22Rv1 (cell line): ENCODE measurements around the gene LRRK1.

ENCODE experiments used
- H3K27ac ChIP-seq: fragments of 450-650 bp; 2 replicates; pipeline ENCODE4 v1.5.1; 2017
- ZFX ChIP-seq: fragments of 450-650 bp; IDR thresholded peaks from 2 replicates; pipeline ENCODE4 v1.6.1; 2017; ENCODE audit warnings: antibody characterized with exemption, borderline replicate concordance
- TF ChIP-seq, protein P1 (sequence below): fragments of 450-650 bp; IDR thresholded peaks from 2 replicates; pipeline ENCODE4 v1.5.1; 2017; ENCODE audit warnings: mild to moderate bottlenecking

The LRRK1 gene

DNA sequence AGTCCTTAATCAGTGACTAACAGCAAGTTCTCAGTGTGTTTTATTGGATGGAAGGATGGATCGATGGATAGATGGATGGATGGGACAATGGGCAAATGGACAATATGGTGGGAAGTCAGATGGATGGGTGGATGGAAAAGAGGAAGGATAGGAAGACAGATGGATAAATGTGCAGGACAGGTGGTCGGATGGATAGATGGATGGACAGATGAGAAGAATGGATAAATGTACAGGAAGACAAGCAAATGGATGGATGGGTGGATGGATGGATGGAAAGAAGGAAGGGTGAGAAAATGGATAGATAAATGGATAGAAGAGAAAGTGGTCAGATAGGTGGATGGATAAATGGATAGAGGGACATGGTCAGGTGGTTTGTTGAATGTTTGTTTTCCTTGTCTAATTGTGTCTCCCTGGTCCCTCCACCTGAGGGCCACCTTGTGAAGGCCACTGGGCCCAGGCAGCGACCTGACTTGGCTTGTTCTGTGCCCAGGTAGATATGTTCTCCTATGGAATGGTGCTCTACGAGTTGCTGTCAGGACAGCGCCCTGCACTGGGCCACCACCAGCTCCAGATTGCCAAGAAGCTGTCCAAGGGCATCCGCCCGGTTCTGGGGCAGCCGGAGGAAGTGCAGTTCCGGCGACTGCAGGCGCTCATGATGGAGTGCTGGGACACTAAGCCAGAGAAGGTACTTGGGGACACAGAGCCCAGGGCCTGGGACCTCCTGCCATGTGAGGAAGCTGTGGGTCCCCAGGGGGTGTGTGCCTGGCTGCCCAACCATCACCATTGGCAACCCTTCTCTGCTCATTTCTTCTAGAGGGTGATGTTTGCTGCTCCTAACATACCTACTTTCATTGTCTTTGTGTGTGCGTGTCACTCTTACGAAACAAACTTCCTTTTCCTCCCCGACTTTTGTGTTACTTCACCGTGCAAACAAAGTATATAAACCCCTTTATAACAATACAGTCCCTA, 137.5 kb downstream of the LRRK1 start:
- H3K27ac ChIP-seq, result no peak overlapping the region
- no peak for TF ChIP-seq ZFX
- TF ChIP-seq, protein P1, sequence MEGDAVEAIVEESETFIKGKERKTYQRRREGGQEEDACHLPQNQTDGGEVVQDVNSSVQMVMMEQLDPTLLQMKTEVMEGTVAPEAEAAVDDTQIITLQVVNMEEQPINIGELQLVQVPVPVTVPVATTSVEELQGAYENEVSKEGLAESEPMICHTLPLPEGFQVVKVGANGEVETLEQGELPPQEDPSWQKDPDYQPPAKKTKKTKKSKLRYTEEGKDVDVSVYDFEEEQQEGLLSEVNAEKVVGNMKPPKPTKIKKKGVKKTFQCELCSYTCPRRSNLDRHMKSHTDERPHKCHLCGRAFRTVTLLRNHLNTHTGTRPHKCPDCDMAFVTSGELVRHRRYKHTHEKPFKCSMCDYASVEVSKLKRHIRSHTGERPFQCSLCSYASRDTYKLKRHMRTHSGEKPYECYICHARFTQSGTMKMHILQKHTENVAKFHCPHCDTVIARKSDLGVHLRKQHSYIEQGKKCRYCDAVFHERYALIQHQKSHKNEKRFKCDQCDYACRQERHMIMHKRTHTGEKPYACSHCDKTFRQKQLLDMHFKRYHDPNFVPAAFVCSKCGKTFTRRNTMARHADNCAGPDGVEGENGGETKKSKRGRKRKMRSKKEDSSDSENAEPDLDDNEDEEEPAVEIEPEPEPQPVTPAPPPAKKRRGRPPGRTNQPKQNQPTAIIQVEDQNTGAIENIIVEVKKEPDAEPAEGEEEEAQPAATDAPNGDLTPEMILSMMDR, result no peak

DNA sequence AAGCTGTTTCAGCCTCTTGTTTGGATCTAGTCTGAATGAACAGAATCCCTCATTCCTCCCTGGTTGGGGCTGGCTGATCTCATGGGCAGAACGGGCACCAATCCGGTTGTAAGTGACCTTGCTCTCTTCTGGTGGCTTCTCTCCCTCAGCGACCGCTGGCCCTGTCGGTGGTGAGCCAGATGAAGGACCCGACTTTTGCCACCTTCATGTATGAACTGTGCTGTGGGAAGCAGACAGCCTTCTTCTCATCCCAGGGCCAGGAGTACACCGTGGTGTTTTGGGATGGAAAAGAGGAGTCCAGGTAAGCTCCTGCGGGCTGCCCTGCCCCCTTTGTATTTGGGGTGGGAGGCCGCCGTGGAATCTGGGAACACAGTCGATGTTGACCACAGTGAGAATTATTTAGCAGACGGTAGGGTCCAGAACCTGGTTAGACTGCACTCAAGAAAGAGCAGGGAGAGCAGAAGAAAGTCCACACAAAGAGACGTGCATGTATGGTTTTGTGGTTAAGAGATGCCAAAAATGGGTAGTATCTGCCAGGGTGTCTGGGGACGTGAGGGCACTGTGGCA, 138.8 kb downstream of the LRRK1 start:
- no peak for TF ChIP-seq ZFX
- TF ChIP-seq, protein P1, result no peak
- H3K27ac ChIP-seq, result no peak overlapping the region

DNA sequence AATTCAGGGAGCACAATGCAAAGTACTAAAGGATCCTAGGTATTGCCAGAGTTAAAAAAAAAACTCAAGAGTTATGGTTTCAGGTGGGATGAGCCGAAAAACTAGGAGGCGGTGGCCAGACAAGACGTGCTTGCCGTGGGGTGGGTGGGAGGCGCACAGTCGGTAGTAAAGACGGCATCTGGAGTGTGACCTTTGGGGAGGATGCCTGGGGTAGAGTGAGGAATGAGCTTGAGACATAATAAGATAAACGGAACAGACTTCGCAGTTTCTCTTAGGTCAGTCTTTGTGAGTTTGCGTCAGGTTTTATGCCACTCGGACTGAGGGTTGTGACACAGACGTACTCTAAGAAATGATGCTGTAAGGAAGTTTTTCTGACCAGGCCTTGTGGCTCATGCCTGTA, 139.6 kb downstream of the LRRK1 start:
- no peak for TF ChIP-seq ZFX
- TF ChIP-seq, protein P1, result no peak
- H3K27ac ChIP-seq, result no peak overlapping the region

DNA sequence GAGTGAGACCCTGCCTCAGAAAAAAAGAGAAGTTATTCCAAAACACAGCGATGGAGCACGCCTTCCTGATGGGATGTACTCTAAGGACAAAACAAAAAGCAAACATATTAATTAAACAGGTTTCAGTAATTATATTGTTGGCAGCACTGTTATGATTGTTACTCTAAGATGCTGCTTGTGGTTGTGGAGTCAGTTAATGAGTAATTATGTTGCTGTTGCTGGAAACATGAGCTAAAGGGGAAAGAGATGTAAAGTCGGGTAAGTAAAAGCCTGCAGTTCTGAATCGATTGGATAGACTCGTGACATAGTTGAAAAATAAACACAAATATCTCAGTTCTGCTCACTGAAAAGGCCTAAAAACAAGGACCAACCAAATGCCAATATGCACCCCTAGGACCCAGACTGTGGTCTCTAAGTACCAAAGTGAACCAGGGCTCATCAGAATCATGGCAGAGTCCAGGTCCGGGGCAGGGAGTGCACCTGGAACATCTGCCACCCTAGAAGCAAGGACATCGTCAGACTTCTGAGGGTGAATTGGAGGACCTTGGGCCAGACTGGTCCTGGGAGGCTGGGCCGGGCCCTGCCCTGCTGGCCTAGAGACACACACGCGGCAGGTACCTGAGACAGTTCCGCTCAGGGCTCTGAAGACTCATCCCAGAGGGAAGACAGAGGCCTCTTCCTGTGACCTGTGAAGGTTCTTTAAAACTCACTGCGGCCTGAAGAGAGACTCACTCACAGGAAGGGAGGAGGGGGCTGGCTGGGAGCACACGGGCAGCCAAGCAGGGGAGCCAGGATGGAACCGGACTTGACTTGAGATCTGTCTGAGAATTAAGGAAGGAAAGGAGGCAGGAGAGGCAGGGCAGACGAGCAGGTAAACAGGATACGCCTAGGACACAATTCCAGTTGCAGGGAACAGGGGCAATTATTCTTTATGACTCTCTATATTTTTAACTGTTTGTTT, 140.5 kb downstream of the LRRK1 start:
- no peak for TF ChIP-seq ZFX
- TF ChIP-seq, protein P1, result no peak
- no peak overlapping the region for H3K27ac ChIP-seq

DNA sequence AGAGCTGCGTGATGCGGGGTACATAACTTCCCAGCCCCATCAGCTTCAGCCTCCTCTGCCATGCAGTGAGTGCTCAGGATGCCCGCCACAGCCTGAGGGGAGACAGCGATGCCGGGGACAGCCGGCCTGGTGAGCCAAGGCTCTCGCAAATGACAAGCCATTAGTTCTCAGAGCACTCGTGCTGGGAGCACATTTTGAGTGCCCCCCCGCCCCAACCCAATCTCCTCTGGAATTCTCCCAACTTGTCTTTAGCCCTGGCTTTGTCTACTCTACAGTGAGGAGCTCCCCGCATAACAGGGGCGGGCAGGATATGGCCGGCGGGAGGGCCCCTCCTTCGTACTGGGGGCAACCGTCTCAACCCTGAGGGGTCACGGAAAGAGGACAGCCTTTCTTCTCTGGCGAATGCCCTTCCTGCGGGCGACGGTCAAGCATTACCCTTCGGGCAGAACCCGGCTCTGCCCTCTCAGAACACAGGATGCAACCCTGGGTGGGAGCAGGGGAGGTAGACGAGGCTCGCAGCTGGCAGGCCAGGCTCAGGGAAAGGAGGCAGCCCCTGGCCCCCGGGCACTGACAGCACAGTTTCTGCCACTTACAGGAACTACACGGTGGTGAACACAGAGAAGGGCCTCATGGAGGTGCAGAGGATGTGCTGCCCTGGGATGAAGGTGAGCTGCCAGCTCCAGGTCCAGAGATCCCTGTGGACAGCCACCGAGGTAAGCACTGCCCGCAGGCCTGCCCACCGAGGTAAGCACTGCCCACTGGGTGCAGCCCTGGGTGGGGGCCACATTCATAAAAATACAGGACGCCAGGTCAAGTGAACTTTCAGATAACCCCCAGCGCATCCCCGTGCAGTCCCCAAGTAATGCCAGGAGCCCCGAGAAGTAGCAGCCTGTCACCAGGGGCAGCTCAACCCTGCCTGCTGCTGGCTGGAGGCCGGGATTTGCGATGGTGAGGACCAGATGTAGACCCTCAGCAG, 141.7 kb downstream of the LRRK1 start:
- TF ChIP-seq ZFX, result no peak
- TF ChIP-seq, protein P1, result no peak
- no peak overlapping the region for H3K27ac ChIP-seq

DNA sequence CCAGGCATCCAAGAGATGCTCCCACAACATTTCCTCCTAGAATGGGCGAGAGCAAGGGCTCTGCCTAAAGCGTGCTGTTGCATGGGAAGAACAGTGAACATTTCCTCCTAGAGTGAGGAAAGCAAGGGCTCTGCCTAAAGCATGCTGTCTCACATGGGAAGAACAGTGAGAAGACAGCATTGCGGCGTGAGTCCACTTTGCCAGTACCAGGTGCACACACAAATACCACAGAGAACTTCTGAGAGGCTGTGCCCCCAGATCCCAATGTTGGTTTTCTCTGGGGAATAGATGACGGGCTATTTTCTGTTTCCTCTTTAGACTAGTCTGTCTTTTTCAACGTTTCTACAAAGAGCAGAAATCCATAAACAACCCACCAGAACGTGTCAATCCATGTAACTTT, 142.9 kb downstream of the LRRK1 start:
- H3K27ac ChIP-seq, result no peak overlapping the region
- TF ChIP-seq, protein P1, result no peak
- TF ChIP-seq ZFX, result no peak
